WERI-Rb-1 (cell line): ENCODE measurements around the gene NDST1.

ENCODE experiments used
- DNase-seq: peaks from one replicate; pipeline ENCODE4 v3.0.0-alpha.2; 2020
- H3K27ac ChIP-seq: fragments of 250-450 bp; sonication (Bioruptor Pico); 2 replicates; pipeline ENCODE4 v1.5.1; 2020; ENCODE audit warnings: mild to moderate bottlenecking, moderate library complexity
- H3K27me3 ChIP-seq: fragments of 250-450 bp; sonication (Bioruptor Pico); 2 replicates; pipeline ENCODE4 v1.5.1; 2021; ENCODE audit warnings: mild to moderate bottlenecking, low read depth, moderate library complexity; ENCODE audit not compliant: insufficient read depth, severe bottlenecking
- H3K36me3 ChIP-seq: fragments of 250-450 bp; sonication (Bioruptor Pico); 2 replicates; pipeline ENCODE4 v1.5.1; 2020; ENCODE audit warnings: mild to moderate bottlenecking, moderate library complexity
- H3K4me3 ChIP-seq: 2 replicates; pipeline ENCODE4 v1.5.1; 2011; ENCODE audit warnings: low read depth, mild to moderate bottlenecking, control low read depth, low read length
- H3K9me3 ChIP-seq: fragments of 250-450 bp; sonication (Bioruptor Pico); 2 replicates; pipeline ENCODE4 v1.5.1; 2021; ENCODE audit warnings: mild to moderate bottlenecking, moderate library complexity; ENCODE audit not compliant: severe bottlenecking
- CTCF ChIP-seq: IDR thresholded peaks from 2 replicates; pipeline ENCODE4 v1.5.1; 2011; ENCODE audit warnings: low read depth, mild to moderate bottlenecking, control low read depth, inconsistent platforms, low read length

Gene NDST1

GRCh38 chr5:150573867-150574817 is 66.2 kb downstream of the NDST1 start:
- no peak for DNase-seq
- Histone ChIP-seq H3K36me3 (no peaks in the 10 kb centered on the region), H3K9me3 (no peaks in the 10 kb centered on the region), H3K4me3 (no peak overlapping the region), H3K27me3 (no peaks in the 10 kb centered on the region), H3K27ac (no peak overlapping the region)
- peak; percentile 52 for TF ChIP-seq CTCF

GRCh38 chr5:150574818-150575547 is 67.1 kb downstream of the NDST1 start:
- no peak for TF ChIP-seq CTCF
- H3K27ac ChIP-seq, result no peak overlapping the region
- no peaks in the 10 kb centered on the region for H3K36me3 ChIP-seq
- H3K27me3 ChIP-seq, result no peaks in the 10 kb centered on the region
- H3K4me3 ChIP-seq, result no peak overlapping the region
- H3K9me3 ChIP-seq, result no peaks in the 10 kb centered on the region
- DNase-seq, result no peak

DNA sequence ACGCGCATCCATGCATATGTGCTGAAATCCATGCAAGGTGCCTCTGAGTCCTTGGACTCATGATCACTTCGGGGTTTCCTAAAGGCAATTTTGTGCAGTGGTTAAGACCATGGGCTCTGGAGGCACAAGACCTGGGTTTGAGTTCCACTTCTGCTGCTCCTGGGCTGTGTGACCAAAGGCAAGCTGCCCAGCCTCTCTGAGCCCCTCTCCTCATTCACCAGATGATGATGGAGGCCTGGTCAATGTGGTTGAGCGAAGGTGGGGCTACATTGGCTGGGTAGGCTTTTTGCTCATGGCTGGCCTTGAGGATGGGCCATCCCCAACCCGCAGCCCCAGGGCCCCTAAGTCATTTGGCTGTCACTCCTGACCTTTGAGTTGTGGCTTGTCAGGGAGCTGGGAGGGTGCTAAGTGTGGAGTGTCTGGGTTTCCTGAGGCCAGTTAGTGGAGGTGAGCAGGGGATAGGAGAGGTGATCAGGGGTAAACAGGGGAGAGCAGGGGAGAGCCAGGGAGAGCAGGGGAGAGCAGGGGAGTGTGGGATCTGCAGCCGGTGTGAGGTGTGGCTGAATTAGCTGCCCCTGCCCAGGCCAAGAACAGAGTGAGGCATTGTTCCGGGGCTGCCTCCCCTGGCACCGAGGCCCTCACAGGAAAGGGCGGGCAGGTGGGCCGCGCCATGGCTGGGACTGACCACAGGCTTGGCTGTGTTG is 68.0 kb downstream of the NDST1 start:
- DNase-seq, result no peak
- Histone ChIP-seq H3K36me3 (no peaks in the 10 kb centered on the region), H3K4me3 (no peak overlapping the region), H3K27ac (no peak overlapping the region), H3K27me3 (no peaks in the 10 kb centered on the region), H3K9me3 (no peaks in the 10 kb centered on the region)
- no peak for TF ChIP-seq CTCF

GRCh38 chr5:150576449-150576949 is 68.6 kb downstream of the NDST1 start:
- TF ChIP-seq CTCF, result no peak
- no peaks in the 10 kb centered on the region for H3K36me3 ChIP-seq
- no peaks in the 10 kb centered on the region for H3K9me3 ChIP-seq
- no peak overlapping the region for H3K27ac ChIP-seq
- no peak for DNase-seq
- no peak overlapping the region for H3K4me3 ChIP-seq
- no peaks in the 10 kb centered on the region for H3K27me3 ChIP-seq

GRCh38 chr5:150577378-150578139 is 69.6 kb downstream of the NDST1 start:
- no peak overlapping the region for H3K4me3 ChIP-seq
- TF ChIP-seq CTCF, result no peak

More at GRCh38 chr5:150577378-150578139, 69.6 kb downstream of the NDST1 start:
- DNase-seq, result no peak
- H3K36me3 ChIP-seq, result no peaks in the 10 kb centered on the region
- no peaks in the 10 kb centered on the region for H3K27me3 ChIP-seq
- H3K9me3 ChIP-seq, result no peaks in the 10 kb centered on the region
- no peak overlapping the region for H3K27ac ChIP-seq
